A549 (cell line): ENCODE results near the gene TRIM17. TPM values are rescaled to one million over a fixed set of nuclear protein-coding genes. Genes with fewer than 3 reads are reported as not detected.

Source experiments
- ATAC-seq, 2 experiments: fragments of 200-7000 bp in 1 of 2; fragments of >200 bp in 1 of 2; cut with Nextera tagmentation in 1 of 2; cut with Tn5 transposase in 1 of 2; 3 replicates each; pipeline versions ENCODE4 v1.8.0 to v1.9.1; 2018 to 2020; ENCODE audit warnings: mild to moderate bottlenecking in 1 of 2, moderate library complexity in 1 of 2
- CTCF ChIA-PET: fragments of 300-600 bp; sonication (Branson Sonifier 250); formaldehyde crosslinking; extraction: SDS; loops from one replicate; lab custom pipeline; 2021; ENCODE audit warnings: antibody characterized with exemption, inconsistent platforms; lab: Yijun Ruan, JAX
- POLR2A ChIA-PET: fragments of 350-600 bp; formaldehyde crosslinking; extraction: SDS; loops from one replicate; lab custom pipeline; 2021; ENCODE audit warnings: antibody characterized with exemption, inconsistent platforms; lab: Yijun Ruan, JAX
- DNase-seq, 2 experiments: peaks; one replicate each; pipeline versions ENCODE4 v3.0.0 to v3.0.0-alpha.2; 2011 to 2016; ENCODE audit warnings: low read depth in 1 of 2, low spot score in 1 of 2
- FAIRE-seq: peaks from 2 replicates; lab custom pipeline; 2011; peaks lifted over from hg19 to GRCh38; lab: Jason Lieb, UNC
- H3K27ac ChIP-seq, 2 experiments: fragments of >200 bp; sonication (Bioruptor Twin); formaldehyde crosslinking; 3 replicates each; pipeline ENCODE4 v1.5.1; 2016 to 2017
- H3K4me1 ChIP-seq: fragments of >200 bp; sonication (Bioruptor Twin); formaldehyde crosslinking; 3 replicates; pipeline ENCODE4 v1.6.1; 2016
- H3K4me2 ChIP-seq: fragments of >200 bp; sonication (Bioruptor Twin); formaldehyde crosslinking; 3 replicates; pipeline ENCODE4 v1.6.1; 2016
- H3K4me3 ChIP-seq: fragments of >200 bp; sonication (Bioruptor Twin); formaldehyde crosslinking; 3 replicates; pipeline ENCODE4 v1.5.1; 2016
- H3K9me3 ChIP-seq: fragments of >200 bp; sonication (Bioruptor Twin); formaldehyde crosslinking; 3 replicates; pipeline ENCODE4 v1.6.1; 2016
- EHF ChIP-seq: fragments of 250-450 bp; sonication (Bioruptor Pico); IDR thresholded peaks from 2 replicates; pipeline ENCODE4 v1.5.0; 2020; ENCODE audit warnings: mild to moderate bottlenecking
- EP300 ChIP-seq, 2 experiments: fragments of >200 bp; sonication (Bioruptor Twin); formaldehyde crosslinking; IDR thresholded peaks; 2 replicates in 1 of 2; 3 replicates in 1 of 2; pipeline ENCODE4 v1.6.1; 2016 to 2017
- ESRRA ChIP-seq: fragments of 150-350 bp; IDR thresholded peaks from 2 replicates; pipeline ENCODE4 v1.6.1; 2014; ENCODE audit warnings: mild to moderate bottlenecking, low read length, borderline replicate concordance
- FOSB ChIP-seq: fragments of 250-450 bp; sonication (Bioruptor Pico); IDR thresholded peaks from 2 replicates; pipeline ENCODE4 v1.5.0; 2020; ENCODE audit warnings: mild to moderate bottlenecking, moderate library complexity
- FOSL2 ChIP-seq, 2 experiments: fragments of 450-650 bp in 1 of 2; fragments of >200 bp in 1 of 2; sonication (Bioruptor Twin) in 1 of 2; formaldehyde crosslinking; IDR thresholded peaks; 2 replicates each; pipeline versions ENCODE4 v1.5.0 to v1.6.1; 2016 to 2020; ENCODE audit warnings: mild to moderate bottlenecking in 1 of 2, moderate library complexity in 1 of 2
- HDAC2 ChIP-seq: fragments of 200-600 bp; sonication (generic); IDR thresholded peaks from 2 replicates; pipeline ENCODE4 v1.6.1; 2016
- KDM5A ChIP-seq: fragments of 200-600 bp; sonication (generic); IDR thresholded peaks from 2 replicates; pipeline ENCODE4 v1.6.1; 2016; ENCODE audit warnings: antibody characterized with exemption, mild to moderate bottlenecking
- NPAS2 ChIP-seq: fragments of 250-450 bp; sonication (Bioruptor Pico); IDR thresholded peaks from 2 replicates; pipeline ENCODE4 v1.8.0; 2022; ENCODE audit warnings: mild to moderate bottlenecking, moderate library complexity, borderline replicate concordance
- POLR2A ChIP-seq: IDR thresholded peaks from 2 replicates; pipeline ENCODE4 v1.6.1; 2012; ENCODE audit warnings: mild to moderate bottlenecking, low read length
- RAD21 ChIP-seq, 2 experiments: fragments of >200 bp in 1 of 2; sonication (Bioruptor Twin) in 1 of 2; formaldehyde crosslinking in 1 of 2; IDR thresholded peaks in 1 of 2; conservative IDR thresholded peaks in 1 of 2; 2 replicates in 1 of 2; 3 replicates in 1 of 2; pipeline ENCODE4 v1.6.1; 2012 to 2018; ENCODE audit warnings: inconsistent platforms in 1 of 2
- RCOR1 ChIP-seq: fragments of 150-350 bp; IDR thresholded peaks from 2 replicates; pipeline ENCODE4 v1.6.1; 2014; ENCODE audit warnings: antibody characterized with exemption, low read length, low read depth
- RFX5 ChIP-seq: fragments of 450-650 bp; IDR thresholded peaks from 2 replicates; pipeline ENCODE4 v1.7.1; 2014; ENCODE audit warnings: antibody characterized with exemption, mild to moderate bottlenecking, moderate library complexity
- SMC3 ChIP-seq: fragments of >200 bp; sonication (Bioruptor Twin); formaldehyde crosslinking; IDR thresholded peaks from 3 replicates; pipeline ENCODE4 v1.6.1; 2018; ENCODE audit warnings: inconsistent platforms
- SREBF2 ChIP-seq: fragments of 450-650 bp; IDR thresholded peaks from 2 replicates; pipeline ENCODE4 v1.6.1; 2014; ENCODE audit warnings: mild to moderate bottlenecking, moderate library complexity
- TP53 ChIP-seq: fragments of 250-450 bp; sonication (Bioruptor Pico); IDR thresholded peaks from 2 replicates; pipeline ENCODE4 v1.5.0; 2021; ENCODE audit warnings: mild to moderate bottlenecking, moderate library complexity
- ZC3H11A ChIP-seq: fragments of 450-650 bp; IDR thresholded peaks from 2 replicates; pipeline ENCODE4 v1.6.1; 2014; ENCODE audit warnings: antibody characterized with exemption, mild to moderate bottlenecking
- ZFP36 ChIP-seq: fragments of 450-650 bp; IDR thresholded peaks from 2 replicates; pipeline ENCODE4 v1.6.1; 2014; ENCODE audit warnings: borderline replicate concordance; ENCODE audit not compliant: partially characterized antibody
- WGBS: methylation state at CpG from one replicate; pipeline ENCODE4 v1.1.6; 2017; ENCODE audit errors: missing lambda C conversion rate; 5-methylcytosine and 5-hydroxymethylcytosine counted together
- polyA plus RNA-seq, 4 experiments: library from polyadenylated mRNA; depleted of rRNA in 3 of 4; stranded (reverse); fragments of >200 nt; fragmentation: RNase III in 1 of 4; extraction: RNeasy Plus Mini Kit Qiagen cat#74134 plus additional on column Dnase treatment in 1 of 4; gene quantifications; 2 replicates in 3 of 4; 3 replicates in 1 of 4; pipeline ENCODE4 v1.2.3, GENCODE V29; 2011 to 2017
- TF ChIP-seq, protein P1 (sequence below): fragments of >200 bp; sonication (Bioruptor Twin); formaldehyde crosslinking; IDR thresholded peaks from 3 replicates; pipeline ENCODE4 v1.5.1; 2016
- TF ChIP-seq, protein P2 (sequence below): IDR thresholded peaks from 2 replicates; pipeline ENCODE4 v1.6.1; 2012
- TF ChIP-seq, protein P3 (sequence below): fragments of >200 bp; sonication (Bioruptor Twin); formaldehyde crosslinking; IDR thresholded peaks from 2 replicates; pipeline ENCODE4 v1.6.1; 2016
- TF ChIP-seq, protein P4 (sequence below): fragments of >200 bp; sonication (Bioruptor Twin); formaldehyde crosslinking; IDR thresholded peaks from 3 replicates; pipeline ENCODE4 v1.6.1; 2016
- TF ChIP-seq, protein P5 (sequence below): fragments of 200-600 bp; sonication (generic); IDR thresholded peaks from 2 replicates; pipeline ENCODE4 v1.6.1; 2016; ENCODE audit warnings: antibody characterized with exemption, mild to moderate bottlenecking, moderate library complexity
- TF ChIP-seq, protein P6 (sequence below): fragments of 150-350 bp; IDR thresholded peaks from 2 replicates; pipeline ENCODE4 v1.6.1; 2014; ENCODE audit warnings: low read depth, mild to moderate bottlenecking, low read length

Gene TRIM17
- polyA plus RNA-seq, 2 of the 4 experiments (the other 2 are of a cell fraction): not detected

DNA sequence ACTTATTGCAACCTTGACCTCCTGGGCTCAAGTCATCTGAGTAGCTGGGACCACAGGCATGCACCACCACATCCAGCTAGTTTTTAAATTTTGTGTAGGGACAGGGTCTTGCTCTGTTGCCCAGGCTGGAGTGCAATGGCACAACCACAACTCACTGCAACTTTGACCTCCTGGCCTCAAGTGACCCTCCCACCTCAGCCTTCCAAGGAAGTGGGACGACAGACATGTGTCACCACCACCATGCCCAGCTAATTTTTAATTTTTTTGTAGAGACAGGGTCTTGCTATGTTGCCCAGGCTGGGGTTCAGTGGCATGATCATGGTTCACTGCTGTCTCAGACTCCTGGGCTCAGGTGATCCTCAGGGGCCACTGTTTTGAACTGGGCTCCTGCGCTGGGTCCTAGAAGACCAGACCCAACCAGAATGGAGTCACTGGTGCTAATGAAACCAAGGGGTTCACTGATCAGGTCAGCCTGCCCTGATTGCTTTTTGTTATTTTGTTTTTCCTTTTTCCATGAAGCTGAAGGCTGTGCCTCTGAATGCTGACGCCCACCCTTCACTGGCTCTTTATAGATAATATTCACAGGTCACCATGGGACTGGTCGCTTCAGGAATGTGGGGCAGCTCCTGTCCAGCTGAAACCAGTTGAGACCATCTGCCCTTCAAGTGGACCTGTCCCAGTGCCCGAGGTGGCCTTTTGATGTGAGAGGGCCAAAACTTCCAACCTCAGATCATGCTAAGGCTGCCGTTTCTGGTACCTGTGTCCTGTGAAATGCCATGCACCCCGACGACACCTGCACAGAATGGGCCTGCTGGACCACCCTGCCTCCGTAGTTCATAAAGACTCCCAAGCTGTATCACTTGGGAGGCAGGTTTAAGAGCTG is 4.9 kb downstream of the TRIM17 start:
- ATAC-seq: no peak
- Histone ChIP-seq H3K27ac (no peak overlapping the region), H3K4me3 (no peak overlapping the region), H3K4me1 (peaks cover 16% of the 10 kb centered on the region; the same call in 2 of the 3 replicates), H3K4me2 (no peak overlapping the region)
- WGBS: 88% methylated on average over 8 of the region's 9 CpGs
- FAIRE-seq: no peak
- no peak for DNase-seq
- CTCF ChIA-PET: interaction anchor here (0.9 to 2.0 kb wide), 6 partner anchors 13 to 163 kb away, joined by 3 to 7 read pairs (median 4); a partner anchor contains a TSS
- POLR2A ChIA-PET: interaction anchor here (1.4 kb wide), 1 partner anchor 330 kb away, joined by 3 read pairs; no protein-coding TSS in a partner anchor
- TF ChIP-seq EP300 (IDR thresholded peaks at IDR 0.05) (no peak), ZFP36 (no peak), EHF (no peak), HDAC2 (no peak), SREBF2 (no peak), NPAS2 (CRISPR knock-in tag) (no peak), KDM5A (no peak)
- TF ChIP-seq, protein P1, sequence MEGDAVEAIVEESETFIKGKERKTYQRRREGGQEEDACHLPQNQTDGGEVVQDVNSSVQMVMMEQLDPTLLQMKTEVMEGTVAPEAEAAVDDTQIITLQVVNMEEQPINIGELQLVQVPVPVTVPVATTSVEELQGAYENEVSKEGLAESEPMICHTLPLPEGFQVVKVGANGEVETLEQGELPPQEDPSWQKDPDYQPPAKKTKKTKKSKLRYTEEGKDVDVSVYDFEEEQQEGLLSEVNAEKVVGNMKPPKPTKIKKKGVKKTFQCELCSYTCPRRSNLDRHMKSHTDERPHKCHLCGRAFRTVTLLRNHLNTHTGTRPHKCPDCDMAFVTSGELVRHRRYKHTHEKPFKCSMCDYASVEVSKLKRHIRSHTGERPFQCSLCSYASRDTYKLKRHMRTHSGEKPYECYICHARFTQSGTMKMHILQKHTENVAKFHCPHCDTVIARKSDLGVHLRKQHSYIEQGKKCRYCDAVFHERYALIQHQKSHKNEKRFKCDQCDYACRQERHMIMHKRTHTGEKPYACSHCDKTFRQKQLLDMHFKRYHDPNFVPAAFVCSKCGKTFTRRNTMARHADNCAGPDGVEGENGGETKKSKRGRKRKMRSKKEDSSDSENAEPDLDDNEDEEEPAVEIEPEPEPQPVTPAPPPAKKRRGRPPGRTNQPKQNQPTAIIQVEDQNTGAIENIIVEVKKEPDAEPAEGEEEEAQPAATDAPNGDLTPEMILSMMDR: no peak
- TF ChIP-seq, protein P2, sequence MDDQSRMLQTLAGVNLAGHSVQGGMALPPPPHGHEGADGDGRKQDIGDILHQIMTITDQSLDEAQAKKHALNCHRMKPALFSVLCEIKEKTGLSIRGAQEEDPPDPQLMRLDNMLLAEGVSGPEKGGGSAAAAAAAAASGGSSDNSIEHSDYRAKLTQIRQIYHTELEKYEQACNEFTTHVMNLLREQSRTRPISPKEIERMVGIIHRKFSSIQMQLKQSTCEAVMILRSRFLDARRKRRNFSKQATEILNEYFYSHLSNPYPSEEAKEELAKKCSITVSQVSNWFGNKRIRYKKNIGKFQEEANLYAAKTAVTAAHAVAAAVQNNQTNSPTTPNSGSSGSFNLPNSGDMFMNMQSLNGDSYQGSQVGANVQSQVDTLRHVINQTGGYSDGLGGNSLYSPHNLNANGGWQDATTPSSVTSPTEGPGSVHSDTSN: no peak
- TF ChIP-seq, protein P3, sequence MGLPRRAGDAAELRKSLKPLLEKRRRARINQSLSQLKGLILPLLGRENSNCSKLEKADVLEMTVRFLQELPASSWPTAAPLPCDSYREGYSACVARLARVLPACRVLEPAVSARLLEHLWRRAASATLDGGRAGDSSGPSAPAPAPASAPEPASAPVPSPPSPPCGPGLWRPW: no peak
- TF ChIP-seq, all 56 proteins: peak for 0
- H3K9me3 ChIP-seq: no peaks in the 10 kb centered on the region

DNA sequence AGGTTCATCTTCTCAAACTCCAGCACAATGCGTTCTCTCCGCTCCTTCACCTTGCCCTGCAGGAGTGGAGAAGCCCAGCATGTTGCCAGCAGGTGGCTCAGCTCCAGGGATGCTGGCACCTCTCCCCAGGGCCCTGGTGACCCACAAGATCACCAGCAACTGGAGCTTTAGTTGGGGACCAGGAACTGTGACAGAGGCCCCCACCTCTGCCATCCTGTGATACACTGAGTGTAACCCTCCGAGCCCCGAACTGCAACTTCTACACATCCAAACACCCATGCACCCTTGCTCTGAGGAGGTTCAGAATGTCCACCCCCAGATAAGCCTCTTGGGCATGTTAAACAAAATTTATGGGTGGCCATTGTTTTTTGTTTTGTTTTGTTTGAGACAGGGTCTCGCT is 5.5 kb downstream of the TRIM17 start:
- FAIRE-seq: no peak
- Histone ChIP-seq H3K4me3 (no peak overlapping the region), H3K9me3 (no peaks in the 10 kb centered on the region), H3K4me2 (no peak overlapping the region), H3K27ac (no peak overlapping the region)
- DNase-seq: no peak
- no peak for ATAC-seq
- WGBS: 91% methylated on average over 5 of the region's 5 CpGs
- CTCF ChIA-PET: interaction anchor here (1.4 to 2.0 kb wide), 3 partner anchors 13 to 162 kb away, joined by 3 to 7 read pairs (median 6); a partner anchor contains a TSS
- TF ChIP-seq SMC3 (no peak), FOSL2 (IDR thresholded peaks at IDR 0.05) (no peak), FOSL2 (CRISPR knock-in tag; IDR thresholded peaks at IDR 0.05) (no peak), TP53 (CRISPR knock-in tag) (no peak), ESRRA (no peak), RCOR1 (no peak), ZC3H11A (no peak), RFX5 (no peak), POLR2A (no peak), RAD21 (conservative IDR thresholded peaks at IDR 0.05 in 1 of 2, IDR thresholded peaks at IDR 0.05 in 1 of 2) (no peak), FOSB (no peak)
- TF ChIP-seq, protein P4, sequence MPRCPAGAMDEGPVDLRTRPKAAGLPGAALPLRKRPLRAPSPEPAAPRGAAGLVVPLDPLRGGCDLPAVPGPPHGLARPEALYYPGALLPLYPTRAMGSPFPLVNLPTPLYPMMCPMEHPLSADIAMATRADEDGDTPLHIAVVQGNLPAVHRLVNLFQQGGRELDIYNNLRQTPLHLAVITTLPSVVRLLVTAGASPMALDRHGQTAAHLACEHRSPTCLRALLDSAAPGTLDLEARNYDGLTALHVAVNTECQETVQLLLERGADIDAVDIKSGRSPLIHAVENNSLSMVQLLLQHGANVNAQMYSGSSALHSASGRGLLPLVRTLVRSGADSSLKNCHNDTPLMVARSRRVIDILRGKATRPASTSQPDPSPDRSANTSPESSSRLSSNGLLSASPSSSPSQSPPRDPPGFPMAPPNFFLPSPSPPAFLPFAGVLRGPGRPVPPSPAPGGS: no peak
- TF ChIP-seq, protein P5, sequence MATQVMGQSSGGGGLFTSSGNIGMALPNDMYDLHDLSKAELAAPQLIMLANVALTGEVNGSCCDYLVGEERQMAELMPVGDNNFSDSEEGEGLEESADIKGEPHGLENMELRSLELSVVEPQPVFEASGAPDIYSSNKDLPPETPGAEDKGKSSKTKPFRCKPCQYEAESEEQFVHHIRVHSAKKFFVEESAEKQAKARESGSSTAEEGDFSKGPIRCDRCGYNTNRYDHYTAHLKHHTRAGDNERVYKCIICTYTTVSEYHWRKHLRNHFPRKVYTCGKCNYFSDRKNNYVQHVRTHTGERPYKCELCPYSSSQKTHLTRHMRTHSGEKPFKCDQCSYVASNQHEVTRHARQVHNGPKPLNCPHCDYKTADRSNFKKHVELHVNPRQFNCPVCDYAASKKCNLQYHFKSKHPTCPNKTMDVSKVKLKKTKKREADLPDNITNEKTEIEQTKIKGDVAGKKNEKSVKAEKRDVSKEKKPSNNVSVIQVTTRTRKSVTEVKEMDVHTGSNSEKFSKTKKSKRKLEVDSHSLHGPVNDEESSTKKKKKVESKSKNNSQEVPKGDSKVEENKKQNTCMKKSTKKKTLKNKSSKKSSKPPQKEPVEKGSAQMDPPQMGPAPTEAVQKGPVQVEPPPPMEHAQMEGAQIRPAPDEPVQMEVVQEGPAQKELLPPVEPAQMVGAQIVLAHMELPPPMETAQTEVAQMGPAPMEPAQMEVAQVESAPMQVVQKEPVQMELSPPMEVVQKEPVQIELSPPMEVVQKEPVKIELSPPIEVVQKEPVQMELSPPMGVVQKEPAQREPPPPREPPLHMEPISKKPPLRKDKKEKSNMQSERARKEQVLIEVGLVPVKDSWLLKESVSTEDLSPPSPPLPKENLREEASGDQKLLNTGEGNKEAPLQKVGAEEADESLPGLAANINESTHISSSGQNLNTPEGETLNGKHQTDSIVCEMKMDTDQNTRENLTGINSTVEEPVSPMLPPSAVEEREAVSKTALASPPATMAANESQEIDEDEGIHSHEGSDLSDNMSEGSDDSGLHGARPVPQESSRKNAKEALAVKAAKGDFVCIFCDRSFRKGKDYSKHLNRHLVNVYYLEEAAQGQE: no peak
- TF ChIP-seq, protein P6, sequence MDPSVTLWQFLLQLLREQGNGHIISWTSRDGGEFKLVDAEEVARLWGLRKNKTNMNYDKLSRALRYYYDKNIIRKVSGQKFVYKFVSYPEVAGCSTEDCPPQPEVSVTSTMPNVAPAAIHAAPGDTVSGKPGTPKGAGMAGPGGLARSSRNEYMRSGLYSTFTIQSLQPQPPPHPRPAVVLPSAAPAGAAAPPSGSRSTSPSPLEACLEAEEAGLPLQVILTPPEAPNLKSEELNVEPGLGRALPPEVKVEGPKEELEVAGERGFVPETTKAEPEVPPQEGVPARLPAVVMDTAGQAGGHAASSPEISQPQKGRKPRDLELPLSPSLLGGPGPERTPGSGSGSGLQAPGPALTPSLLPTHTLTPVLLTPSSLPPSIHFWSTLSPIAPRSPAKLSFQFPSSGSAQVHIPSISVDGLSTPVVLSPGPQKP: no peak
- TF ChIP-seq, all 56 proteins: peak for 0
- POLR2A ChIA-PET: no interaction called here
- peaks cover 16% of the 10 kb centered on the region; the same call in 2 of the 3 replicates for H3K4me1 ChIP-seq
